Measurements from ENCODE around the gene GFRA3.
"Not testable (repeated sequence)": the region's sequence is repeated elsewhere in the genome, so short reads cannot be mapped to it uniquely, and the experiment has no call there.

The GFRA3 gene

DNA sequence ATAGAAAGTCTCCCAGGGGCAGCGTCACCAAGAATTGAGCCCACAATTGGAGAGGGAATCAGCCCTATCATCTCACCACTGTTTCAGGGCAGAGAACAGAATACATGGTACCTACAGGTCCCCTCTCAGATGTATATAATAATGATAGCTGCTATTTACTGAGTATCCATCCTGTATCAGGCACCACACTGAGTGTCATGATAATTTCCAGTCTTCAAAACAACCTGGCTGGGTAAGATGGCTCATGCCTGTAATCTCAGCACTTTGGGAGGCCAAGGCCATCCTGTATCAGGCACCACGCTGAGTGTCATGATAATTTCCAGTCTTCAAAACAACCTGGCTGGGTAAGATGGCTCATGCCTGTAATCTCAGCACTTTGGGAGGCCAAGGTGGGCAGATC lies 26.6 kb downstream of the GFRA3 start:
- H3K4me3 ChIP-seq (ENCODE audit: low read length); H3K9me3 ChIP-seq (ENCODE audit: control insufficient read depth, insufficient read depth, low read length); H3K4me1 ChIP-seq (ENCODE audit: control insufficient read depth, insufficient read depth, low read length); H3K27ac ChIP-seq (ENCODE audit: low read length); H3K27me3 ChIP-seq (ENCODE audit: control insufficient read depth, insufficient read depth, low read length); H3K36me3 ChIP-seq (ENCODE audit: control insufficient read depth, insufficient read depth, low read length); DNase-seq (ENCODE audit: low read depth, low spot score): not testable (repeated sequence)
- no CpG with 5 or more reads among the region's 2 CpGs for WGBS (ENCODE audit: insufficient coverage, insufficient read length)

DNA sequence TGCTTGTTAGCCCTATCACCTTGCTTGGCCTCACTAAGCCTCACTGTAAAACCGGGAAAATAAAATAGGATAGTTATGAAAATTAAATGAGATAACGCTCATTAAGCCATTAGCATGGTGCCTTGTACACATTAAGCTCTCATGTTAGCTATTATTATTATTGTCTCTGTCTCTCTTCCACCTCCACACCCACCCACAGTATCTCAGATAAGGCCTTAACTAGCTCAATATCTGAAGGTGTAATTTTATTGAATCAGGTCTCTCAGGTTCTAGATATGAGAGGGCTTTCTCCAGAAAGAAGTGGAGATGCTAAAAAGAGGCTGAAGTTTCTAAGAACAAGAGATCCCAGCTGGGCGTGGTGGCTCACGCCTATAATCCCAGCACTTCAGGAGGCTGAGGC lies 27.6 kb downstream of the GFRA3 start:
- H3K9me3 ChIP-seq (ENCODE audit: control insufficient read depth, insufficient read depth, low read length), result no peaks in the 10 kb centered on the region
- no CpG with 5 or more reads among the region's 4 CpGs for WGBS (ENCODE audit: insufficient coverage, insufficient read length)
- H3K4me3 ChIP-seq (ENCODE audit: low read length), result no peak overlapping the region
- H3K36me3 ChIP-seq (ENCODE audit: control insufficient read depth, insufficient read depth, low read length), result no peaks in the 10 kb centered on the region
- no peaks in the 10 kb centered on the region for H3K4me1 ChIP-seq (ENCODE audit: control insufficient read depth, insufficient read depth, low read length)
- DNase-seq (ENCODE audit: low read depth, low spot score), result no peak
- no peak overlapping the region for H3K27ac ChIP-seq (ENCODE audit: low read length)
- peaks cover 5% of the 10 kb centered on the region; the same call in 1 of the 2 replicates for H3K27me3 ChIP-seq (ENCODE audit: control insufficient read depth, insufficient read depth, low read length)

DNA sequence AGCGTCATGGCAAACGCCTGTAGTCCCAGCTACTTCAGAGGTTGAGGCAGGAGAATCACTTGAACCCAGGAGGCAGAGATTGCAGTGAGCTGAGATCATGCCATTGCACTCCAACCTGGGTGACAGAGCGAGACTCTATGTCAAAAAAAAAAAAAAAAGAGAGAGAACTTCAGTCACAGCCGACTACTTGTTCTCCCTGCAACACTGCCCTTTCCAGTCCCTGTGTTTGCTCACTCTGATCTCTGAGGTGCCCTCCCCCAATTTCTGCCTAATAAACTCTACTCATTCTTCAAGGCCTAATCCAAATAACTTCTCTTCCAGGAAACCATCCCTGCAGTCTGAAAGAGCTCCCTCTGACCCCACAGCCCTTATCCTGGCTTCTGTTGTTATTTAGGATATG lies 28.1 kb downstream of the GFRA3 start:
- no CpG with 5 or more reads among the region's 4 CpGs for WGBS (ENCODE audit: insufficient coverage, insufficient read length)
- Histone ChIP-seq H3K9me3 (ENCODE audit: control insufficient read depth, insufficient read depth, low read length) (no peaks in the 10 kb centered on the region), H3K27me3 (ENCODE audit: control insufficient read depth, insufficient read depth, low read length) (peaks cover 8% of the 10 kb centered on the region; the same call in 1 of the 2 replicates), H3K4me1 (ENCODE audit: control insufficient read depth, insufficient read depth, low read length) (no peaks in the 10 kb centered on the region), H3K36me3 (ENCODE audit: control insufficient read depth, insufficient read depth, low read length) (no peaks in the 10 kb centered on the region), H3K27ac (ENCODE audit: low read length) (no peak overlapping the region), H3K4me3 (ENCODE audit: low read length) (no peak overlapping the region)
- DNase-seq (ENCODE audit: low read depth, low spot score), result no peak

DNA sequence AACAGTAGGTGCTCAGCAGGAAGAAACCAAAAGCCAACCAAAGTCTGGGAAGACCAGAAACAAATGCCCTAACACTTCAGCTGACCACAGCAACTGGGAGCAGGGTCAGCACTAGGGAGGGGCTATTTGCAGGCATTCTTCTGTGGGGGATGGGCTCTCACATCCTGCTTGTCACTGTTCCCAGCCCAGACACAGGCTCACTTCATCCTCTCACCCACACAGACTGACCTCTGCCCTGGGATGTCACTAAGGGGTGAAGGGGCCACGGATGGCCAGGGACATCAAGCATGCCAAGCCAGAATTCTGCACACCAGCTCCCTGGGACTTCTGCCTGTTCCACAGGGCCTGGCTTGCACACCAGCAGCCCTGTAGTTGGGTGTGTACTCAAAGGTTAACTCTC lies 28.7 kb downstream of the GFRA3 start:
- H3K27ac ChIP-seq (ENCODE audit: low read length), result no peak overlapping the region
- no peaks in the 10 kb centered on the region for H3K4me1 ChIP-seq (ENCODE audit: control insufficient read depth, insufficient read depth, low read length)
- no peaks in the 10 kb centered on the region for H3K9me3 ChIP-seq (ENCODE audit: control insufficient read depth, insufficient read depth, low read length)
- H3K27me3 ChIP-seq (ENCODE audit: control insufficient read depth, insufficient read depth, low read length), result peaks cover 14% of the 10 kb centered on the region
- DNase-seq (ENCODE audit: low read depth, low spot score), result no peak
- no peak overlapping the region for H3K4me3 ChIP-seq (ENCODE audit: low read length)
- no peaks in the 10 kb centered on the region for H3K36me3 ChIP-seq (ENCODE audit: control insufficient read depth, insufficient read depth, low read length)
- no CpG with 5 or more reads among the region's 1 CpG for WGBS (ENCODE audit: insufficient coverage, insufficient read length)

DNA sequence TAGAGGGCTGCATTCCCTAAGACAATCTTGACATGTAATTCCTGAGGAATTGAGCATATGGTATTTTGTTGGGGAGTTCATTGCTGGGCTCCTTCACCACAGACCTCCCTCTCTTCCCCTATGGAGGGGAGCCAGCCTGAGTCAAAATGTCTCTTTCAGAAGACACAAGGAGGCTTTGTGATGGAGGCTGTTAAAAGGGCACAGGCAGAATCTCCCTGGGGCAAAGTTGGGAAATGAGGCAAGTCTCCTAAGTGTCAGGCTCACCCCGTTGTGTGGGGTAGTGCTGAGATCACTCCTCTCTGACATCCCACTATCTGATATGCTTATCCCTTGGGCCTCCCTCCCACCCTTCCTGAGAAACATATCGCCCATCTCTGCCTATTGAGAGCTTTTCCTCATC lies 30.6 kb downstream of the GFRA3 start:
- Histone ChIP-seq H3K9me3 (ENCODE audit: control insufficient read depth, insufficient read depth, low read length) (no peaks in the 10 kb centered on the region), H3K36me3 (ENCODE audit: control insufficient read depth, insufficient read depth, low read length) (no peaks in the 10 kb centered on the region), H3K27ac (ENCODE audit: low read length) (no peak overlapping the region), H3K4me1 (ENCODE audit: control insufficient read depth, insufficient read depth, low read length) (no peaks in the 10 kb centered on the region), H3K4me3 (ENCODE audit: low read length) (no peak overlapping the region), H3K27me3 (ENCODE audit: control insufficient read depth, insufficient read depth, low read length) (peaks cover 15% of the 10 kb centered on the region)
- WGBS (ENCODE audit: insufficient coverage, insufficient read length), result no CpG with 5 or more reads among the region's 2 CpGs
- no peak for DNase-seq (ENCODE audit: low read depth, low spot score)

GRCh38 chr5:138241688-138242571 lies 32.5 kb downstream of the GFRA3 start:
- Histone ChIP-seq H3K4me3 (ENCODE audit: low read length) (peak overlapping the region; percentile 43; the same call in 1 of the 2 replicates), H3K36me3 (ENCODE audit: control insufficient read depth, insufficient read depth, low read length) (no peaks in the 10 kb centered on the region), H3K9me3 (ENCODE audit: control insufficient read depth, insufficient read depth, low read length) (no peaks in the 10 kb centered on the region), H3K27me3 (ENCODE audit: control insufficient read depth, insufficient read depth, low read length) (peaks cover 15% of the 10 kb centered on the region), H3K4me1 (ENCODE audit: control insufficient read depth, insufficient read depth, low read length) (no peaks in the 10 kb centered on the region), H3K27ac (ENCODE audit: low read length) (no peak overlapping the region)
- WGBS (ENCODE audit: insufficient coverage, insufficient read length), result no CpG with 5 or more reads among the region's 67 CpGs
- DNase-seq (ENCODE audit: low read depth, low spot score), result no peak

DNA sequence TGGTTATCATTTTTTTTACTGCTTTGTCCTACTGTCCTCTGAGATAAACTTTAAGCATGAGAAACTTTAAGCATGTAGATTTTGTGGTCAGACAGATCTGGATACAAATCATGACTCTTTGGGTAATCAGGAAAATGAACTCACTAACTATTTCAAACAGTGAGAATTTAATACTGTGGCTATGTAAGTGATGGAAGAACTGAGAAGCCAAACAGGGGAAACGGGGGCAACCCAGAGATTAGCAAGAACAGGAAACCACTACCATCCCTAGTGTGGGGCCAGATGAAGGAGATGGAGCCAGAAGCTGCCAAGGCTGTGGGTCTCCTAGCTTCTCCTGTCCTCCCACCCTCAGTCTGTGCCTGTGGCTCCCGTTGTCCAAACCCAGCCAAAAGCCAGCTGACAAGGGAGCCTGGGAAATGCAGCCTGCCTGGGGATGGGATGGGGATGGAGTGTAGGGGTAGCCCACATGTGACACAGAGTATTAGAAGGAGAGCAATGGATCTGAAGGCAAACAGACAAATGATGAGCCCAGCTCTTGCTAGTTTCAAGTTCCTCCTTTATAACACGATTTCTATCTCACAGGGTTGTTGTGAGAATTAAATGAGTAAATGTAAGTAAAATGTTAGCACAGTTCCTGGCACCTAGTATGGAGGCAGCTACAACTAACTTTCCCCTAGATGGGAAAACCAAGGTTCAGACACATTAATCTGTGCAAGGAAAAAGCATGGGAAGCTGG lies 33.6 kb downstream of the GFRA3 start:
- Histone ChIP-seq H3K4me3 (ENCODE audit: low read length) (no peak overlapping the region), H3K9me3 (ENCODE audit: control insufficient read depth, insufficient read depth, low read length) (no peaks in the 10 kb centered on the region), H3K27ac (ENCODE audit: low read length) (no peak overlapping the region), H3K4me1 (ENCODE audit: control insufficient read depth, insufficient read depth, low read length) (no peaks in the 10 kb centered on the region), H3K36me3 (ENCODE audit: control insufficient read depth, insufficient read depth, low read length) (no peaks in the 10 kb centered on the region), H3K27me3 (ENCODE audit: control insufficient read depth, insufficient read depth, low read length) (peaks cover 15% of the 10 kb centered on the region)
- no CpG with 5 or more reads among the region's 3 CpGs for WGBS (ENCODE audit: insufficient coverage, insufficient read length)
- DNase-seq (ENCODE audit: low read depth, low spot score), result no peak

DNA sequence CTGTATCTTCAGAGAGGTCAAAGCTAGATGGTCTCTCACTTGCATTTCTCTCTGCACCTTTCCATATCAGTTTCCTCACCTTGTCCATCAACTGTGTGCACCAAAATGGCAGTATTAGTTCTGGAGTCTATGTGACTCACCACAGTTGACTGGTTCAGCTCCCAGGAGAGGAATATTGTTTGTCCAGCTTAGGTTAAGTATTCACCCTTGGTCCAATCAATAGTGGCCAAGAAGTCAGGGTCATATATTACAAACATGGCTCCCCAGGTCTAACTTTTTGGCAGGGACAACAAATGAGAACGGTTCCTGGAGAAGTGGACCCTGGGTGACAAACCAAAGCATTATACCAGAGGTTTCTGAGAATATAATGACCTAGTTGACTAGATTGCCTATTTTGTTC lies 36.4 kb downstream of the GFRA3 start:
- no peak for DNase-seq (ENCODE audit: low read depth, low spot score)
- no CpG with 5 or more reads among the region's 1 CpG for WGBS (ENCODE audit: insufficient coverage, insufficient read length)
- Histone ChIP-seq H3K4me1 (ENCODE audit: control insufficient read depth, insufficient read depth, low read length) (no peaks in the 10 kb centered on the region), H3K4me3 (ENCODE audit: low read length) (no peak overlapping the region), H3K27ac (ENCODE audit: low read length) (no peak overlapping the region), H3K36me3 (ENCODE audit: control insufficient read depth, insufficient read depth, low read length) (no peaks in the 10 kb centered on the region), H3K9me3 (ENCODE audit: control insufficient read depth, insufficient read depth, low read length) (no peaks in the 10 kb centered on the region), H3K27me3 (ENCODE audit: control insufficient read depth, insufficient read depth, low read length) (peaks cover 15% of the 10 kb centered on the region)

GRCh38 chr5:138234651-138235050 lies 39.8 kb downstream of the GFRA3 start:
- Histone ChIP-seq H3K4me1 (ENCODE audit: control insufficient read depth, insufficient read depth, low read length) (no peaks in the 10 kb centered on the region), H3K27me3 (ENCODE audit: control insufficient read depth, insufficient read depth, low read length) (no peaks in the 10 kb centered on the region), H3K9me3 (ENCODE audit: control insufficient read depth, insufficient read depth, low read length) (no peaks in the 10 kb centered on the region), H3K4me3 (ENCODE audit: low read length) (no peak overlapping the region), H3K36me3 (ENCODE audit: control insufficient read depth, insufficient read depth, low read length) (no peaks in the 10 kb centered on the region), H3K27ac (ENCODE audit: low read length) (no peak overlapping the region)
- DNase-seq (ENCODE audit: low read depth, low spot score), result no peak
- no CpG with 5 or more reads among the region's 2 CpGs for WGBS (ENCODE audit: insufficient coverage, insufficient read length)

DNA sequence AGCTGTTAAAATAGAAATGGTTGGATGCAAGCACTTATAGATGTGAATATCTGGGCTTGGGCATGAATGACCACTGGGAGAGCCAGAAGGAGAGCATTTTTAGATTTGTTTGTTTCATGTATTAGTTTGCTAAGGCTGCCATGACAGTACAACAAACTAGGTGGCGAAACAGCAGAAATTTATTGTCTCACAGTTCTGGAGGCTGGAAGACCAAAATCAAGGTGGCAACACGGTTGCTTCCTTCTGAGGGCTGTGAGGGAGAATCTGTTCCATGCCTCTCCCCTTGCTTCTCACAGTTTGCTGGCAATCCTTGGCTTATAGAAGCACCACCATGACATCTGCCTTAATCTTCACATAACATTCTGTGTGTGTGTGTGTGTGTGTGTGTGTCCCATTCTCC lies 41.1 kb downstream of the GFRA3 start:
- H3K4me1 ChIP-seq (ENCODE audit: control insufficient read depth, insufficient read depth, low read length), result no peaks in the 10 kb centered on the region
- H3K36me3 ChIP-seq (ENCODE audit: control insufficient read depth, insufficient read depth, low read length), result no peaks in the 10 kb centered on the region
- no CpG with 5 or more reads among the region's 2 CpGs for WGBS (ENCODE audit: insufficient coverage, insufficient read length)
- H3K27me3 ChIP-seq (ENCODE audit: control insufficient read depth, insufficient read depth, low read length), result no peaks in the 10 kb centered on the region
- H3K9me3 ChIP-seq (ENCODE audit: control insufficient read depth, insufficient read depth, low read length), result no peaks in the 10 kb centered on the region
- DNase-seq (ENCODE audit: low read depth, low spot score), result no peak
- no peak overlapping the region for H3K4me3 ChIP-seq (ENCODE audit: low read length)
- no peak overlapping the region for H3K27ac ChIP-seq (ENCODE audit: low read length)

All from iPS DF 6.9 (cell line).